Measurements from ENCODE around the gene SCN1B. TPM values are rescaled to one million over a fixed set of nuclear protein-coding genes. Genes with fewer than 3 reads are reported as not detected.
A peak's percentile ranks its signal among the peaks of the same experiment; 100 is the strongest.

The SCN1B gene
- total and polyA plus RNA-seq, 10 of the 15 experiments (the other 5 are each of a cell fraction or from before 2014, with no cell fraction given), result 0.04 to 0.54 (median 0.11) TPM; not detected in 3

- TF ChIP-seq ZBTB11 (CRISPR knock-in tag; IDR thresholded peaks at IDR 0.05) (no peak), SPI1 (IDR thresholded peaks at IDR 0.05; ENCODE audit: borderline replicate concordance, insufficient read depth, low read depth, low read length) (peak; percentile 3; the same call in 1 of the 2 replicates), SMC3 (IDR thresholded peaks at IDR 0.05; ENCODE audit: borderline replicate concordance, low read length) (peak; percentile 91), ZBED1 (IDR thresholded peaks at IDR 0.05; ENCODE audit: borderline replicate concordance) (no peak), RAD21 (IDR thresholded peaks at IDR 0.05; ENCODE audit: insufficient read depth, low read depth, low read length) (peak; percentile 94), NR2C1 (IDR thresholded peaks at IDR 0.05) (no peak), EED (IDR thresholded peaks at IDR 0.05; ENCODE audit: low read depth) (peak; percentile 23; the same call in 1 of the 2 replicates), HDAC2 (IDR thresholded peaks at IDR 0.05) (no peak), POLR2A (IDR thresholded peaks at IDR 0.05; ENCODE audit: low read depth, low read length) (no peak), NBN (IDR thresholded peaks at IDR 0.05) (no peak), IKZF1 (conservative IDR thresholded peaks at IDR 0.05) (peak; percentile 38), ZNF274 (IDR thresholded peaks at IDR 0.05; ENCODE audit: insufficient read depth, insufficient read length) (no peak), EZH2 (IDR thresholded peaks at IDR 0.05; ENCODE audit: borderline replicate concordance, control insufficient read depth, low read depth, low read length) (no peak), USF1 (IDR thresholded peaks at IDR 0.05; ENCODE audit: borderline replicate concordance, extremely low read length, insufficient read depth, low read depth, low read length) (peak; percentile 84)
Observed at GRCh38 chr19:35066691-35067563, 36.7 kb downstream of the SCN1B start (continued).
